Left renal cortex interstitium (tissue), 4 donors: ENCODE data around the gene ISLR2. TPM values are rescaled to one million over a fixed set of nuclear protein-coding genes. Genes with fewer than 3 reads are reported as not detected.
"Not testable (repeated sequence)": the region's sequence is repeated elsewhere in the genome, so short reads cannot be mapped to it uniquely, and the experiment has no call there.

Experiments used
- DNase-seq, 4 donors: peaks; one replicate each; pipeline ENCODE4 v3.0.0-alpha.2; 2013; ENCODE audit warnings: low read depth in 4 of 4, low spot score in 2 of 4, missing footprints in 1 of 4
- polyA plus RNA-seq, 4 donors: library from polyadenylated mRNA; unstranded; fragments of 120-200 nt; gene quantifications; one replicate each; pipeline ENCODE4 v1.2.1, GENCODE V29; 2013; ENCODE audit not compliant: insufficient read length in 4 of 4

Gene ISLR2, protein sequence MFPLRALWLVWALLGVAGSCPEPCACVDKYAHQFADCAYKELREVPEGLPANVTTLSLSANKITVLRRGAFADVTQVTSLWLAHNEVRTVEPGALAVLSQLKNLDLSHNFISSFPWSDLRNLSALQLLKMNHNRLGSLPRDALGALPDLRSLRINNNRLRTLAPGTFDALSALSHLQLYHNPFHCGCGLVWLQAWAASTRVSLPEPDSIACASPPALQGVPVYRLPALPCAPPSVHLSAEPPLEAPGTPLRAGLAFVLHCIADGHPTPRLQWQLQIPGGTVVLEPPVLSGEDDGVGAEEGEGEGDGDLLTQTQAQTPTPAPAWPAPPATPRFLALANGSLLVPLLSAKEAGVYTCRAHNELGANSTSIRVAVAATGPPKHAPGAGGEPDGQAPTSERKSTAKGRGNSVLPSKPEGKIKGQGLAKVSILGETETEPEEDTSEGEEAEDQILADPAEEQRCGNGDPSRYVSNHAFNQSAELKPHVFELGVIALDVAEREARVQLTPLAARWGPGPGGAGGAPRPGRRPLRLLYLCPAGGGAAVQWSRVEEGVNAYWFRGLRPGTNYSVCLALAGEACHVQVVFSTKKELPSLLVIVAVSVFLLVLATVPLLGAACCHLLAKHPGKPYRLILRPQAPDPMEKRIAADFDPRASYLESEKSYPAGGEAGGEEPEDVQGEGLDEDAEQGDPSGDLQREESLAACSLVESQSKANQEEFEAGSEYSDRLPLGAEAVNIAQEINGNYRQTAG
- polyA plus RNA-seq = 1 to 10 TPM in 2 of 4 donors, under 1 TPM in 2; 0.31 to 1.6 (median 1.0) TPM

- no peak for DNase-seq
Measured at GRCh38 chr15:74130155-74130848, at the start of gene ISLR2. Gene ISLR2, plus strand, starts transcription at chr15:74130586. Its CDS starts 2,169 bp downstream, at chr15:74132755.

GRCh38 chr15:74082450-74082849 is 47.9 kb upstream of the ISLR2 start, which contains the start of gene GOLGA6A:
Gene GOLGA6A, minus strand, starts transcription at chr15:74082550. Its CDS starts 41 bp downstream, at chr15:74082509.
- not testable (repeated sequence) for DNase-seq

- DNase-seq = not testable (repeated sequence)
Measured at GRCh38 chr15:74094567-74094966, 35.8 kb upstream of the ISLR2 start.

GRCh38 chr15:74095610-74096009 is 34.8 kb upstream of the ISLR2 start:
- DNase-seq = not testable (repeated sequence)

GRCh38 chr15:74096753-74097474 is 33.5 kb upstream of the ISLR2 start:
- DNase-seq = not testable (repeated sequence)

DNA sequence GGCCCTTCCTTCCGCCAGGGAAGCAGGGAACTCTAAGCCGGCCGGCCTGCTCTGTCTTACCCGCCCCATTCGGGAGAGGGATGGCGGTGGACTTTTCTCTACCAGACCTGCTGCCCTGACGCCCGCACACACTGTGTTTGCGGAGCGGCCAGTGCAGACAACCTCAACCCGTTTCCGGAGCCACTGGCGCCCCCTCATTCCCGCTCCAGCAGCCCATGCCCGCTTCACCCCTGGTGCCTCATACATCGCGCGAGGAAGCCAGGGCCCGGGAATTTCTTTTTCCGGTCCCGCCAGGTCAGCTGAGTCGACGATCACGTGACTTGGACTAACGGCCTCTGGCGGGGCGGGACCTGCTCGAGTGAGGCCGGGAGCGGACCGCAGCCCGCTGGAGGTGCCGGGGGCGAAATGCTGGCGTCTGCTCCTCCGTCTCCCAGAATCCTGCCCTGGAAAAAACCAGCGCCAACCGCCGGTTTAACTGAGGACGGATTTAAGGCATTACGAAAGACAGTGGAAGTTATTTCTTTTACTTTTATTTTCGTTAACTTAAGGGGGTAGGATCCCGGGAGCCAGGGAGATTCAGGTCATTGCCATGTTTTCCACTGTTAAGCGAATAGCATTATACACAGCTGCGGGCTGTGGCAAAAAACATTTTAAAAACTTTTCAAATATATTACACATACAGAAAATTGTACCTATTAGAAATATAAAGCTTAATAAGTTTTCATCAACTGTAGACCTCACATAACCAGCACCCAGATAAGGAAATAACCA is 30.2 kb upstream of the ISLR2 start:
- peak; percentile 65 to 78 (median 70) for DNase-seq

DNA sequence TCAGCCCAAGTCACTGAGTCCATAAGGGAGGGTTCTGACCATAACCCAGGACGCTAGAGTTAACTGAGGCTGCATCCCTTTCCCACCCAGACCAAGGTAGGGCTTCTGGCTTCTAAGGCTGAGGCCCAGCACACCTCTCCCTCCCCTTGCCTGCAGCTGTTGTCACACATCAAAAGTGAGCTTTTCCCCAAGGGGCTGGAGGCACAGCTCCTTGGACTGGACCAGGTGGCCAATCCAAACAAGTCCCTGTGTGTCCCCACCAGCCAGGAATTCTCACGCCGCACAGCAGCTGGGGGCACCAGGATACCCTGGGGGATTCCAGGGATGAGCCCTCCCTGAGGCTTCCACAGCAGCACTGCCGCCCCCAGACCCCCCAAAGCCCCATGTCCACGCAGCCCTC is 22.3 kb upstream of the ISLR2 start:
- no peak for DNase-seq

- DNase-seq = not testable (repeated sequence)
Measured at GRCh38 chr15:74108611-74109010, 21.8 kb upstream of the ISLR2 start.

DNA sequence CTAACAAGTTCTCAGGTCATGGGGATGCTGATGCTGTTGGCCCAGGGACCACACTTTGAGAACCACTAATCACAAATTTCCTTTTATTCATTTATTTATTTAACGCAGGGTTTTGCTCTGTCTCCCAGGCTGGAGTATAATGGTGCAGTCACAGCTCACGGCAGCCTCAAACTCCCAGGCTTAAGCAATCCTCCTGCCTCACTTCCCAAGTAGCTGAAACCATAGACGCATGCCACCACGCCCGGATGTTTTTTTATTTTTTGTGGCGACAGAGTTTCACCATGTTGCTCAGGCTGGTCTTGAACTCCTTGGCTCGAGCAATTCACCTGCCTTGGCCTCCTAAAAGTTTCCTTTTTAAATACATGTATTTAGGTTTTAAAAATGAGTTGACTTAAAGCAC is 20.7 kb upstream of the ISLR2 start:
- DNase-seq = no peak

- no peak for DNase-seq
Measured at GRCh38 chr15:74120426-74120825, 10.0 kb upstream of the ISLR2 start.

GRCh38 chr15:74121039-74121438 is 9.3 kb upstream of the ISLR2 start:
- DNase-seq = no peak

- DNase-seq = no peak
Measured at GRCh38 chr15:74121858-74122257, 8.5 kb upstream of the ISLR2 start.

DNA sequence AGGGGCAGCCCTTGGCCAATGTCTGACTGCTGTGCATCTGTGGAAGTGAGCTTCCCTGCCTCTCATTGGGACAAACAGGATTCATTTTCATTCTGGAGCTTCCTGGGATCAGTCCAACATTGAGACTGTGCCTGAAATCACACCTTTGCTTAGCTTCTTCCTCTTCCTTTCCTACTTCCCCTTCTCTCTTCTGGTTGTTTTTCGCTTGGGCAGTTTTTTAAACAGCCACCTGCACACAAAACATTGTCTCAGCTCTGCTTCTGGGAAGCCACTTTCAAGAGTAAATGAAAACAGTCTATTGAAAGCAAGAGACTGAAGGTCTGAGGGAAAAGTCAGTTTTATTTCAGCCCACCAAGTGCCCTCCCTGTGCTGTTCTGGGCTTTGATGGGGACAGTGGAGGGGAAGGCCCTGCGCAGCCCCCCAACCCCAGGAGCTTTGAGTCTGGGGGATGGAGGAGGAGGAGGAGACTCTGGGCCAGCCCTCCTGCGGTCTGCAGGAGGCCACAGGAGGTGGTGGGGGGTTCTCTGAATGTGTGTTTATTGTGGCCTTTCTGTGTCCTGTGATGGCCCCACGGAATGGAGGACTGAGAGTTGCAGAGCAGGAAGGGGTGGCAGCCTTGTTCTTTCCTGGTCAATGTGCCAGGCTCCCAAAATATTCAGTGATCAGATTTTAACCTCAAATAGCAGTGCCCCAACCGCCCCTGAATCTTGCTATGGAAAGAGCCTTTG is 7.8 kb upstream of the ISLR2 start:
- no peak for DNase-seq

- no peak for DNase-seq
Measured at GRCh38 chr15:74123131-74123429, 7.3 kb upstream of the ISLR2 start.

DNA sequence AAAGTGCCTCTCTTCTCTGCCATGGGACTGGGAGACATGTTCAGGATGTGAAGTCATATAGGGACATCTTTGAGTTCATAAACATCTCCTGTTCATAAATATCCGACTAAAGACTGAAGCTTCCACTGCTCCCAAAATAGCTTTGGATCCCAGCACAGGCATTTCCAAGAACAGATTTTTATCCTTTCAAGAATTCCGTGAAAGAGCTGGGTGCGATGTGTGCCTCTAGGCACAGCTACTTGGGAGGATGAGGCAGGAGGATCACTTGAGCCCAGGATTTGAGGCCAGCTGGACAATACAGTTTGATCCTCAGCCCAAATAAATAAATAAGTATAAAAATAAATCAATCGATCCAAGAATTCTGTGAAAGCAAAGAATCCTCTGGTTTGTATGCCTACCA is 6.7 kb upstream of the ISLR2 start:
- DNase-seq = no peak

GRCh38 chr15:74124196-74124595 is 6.2 kb upstream of the ISLR2 start:
- no peak for DNase-seq

DNA sequence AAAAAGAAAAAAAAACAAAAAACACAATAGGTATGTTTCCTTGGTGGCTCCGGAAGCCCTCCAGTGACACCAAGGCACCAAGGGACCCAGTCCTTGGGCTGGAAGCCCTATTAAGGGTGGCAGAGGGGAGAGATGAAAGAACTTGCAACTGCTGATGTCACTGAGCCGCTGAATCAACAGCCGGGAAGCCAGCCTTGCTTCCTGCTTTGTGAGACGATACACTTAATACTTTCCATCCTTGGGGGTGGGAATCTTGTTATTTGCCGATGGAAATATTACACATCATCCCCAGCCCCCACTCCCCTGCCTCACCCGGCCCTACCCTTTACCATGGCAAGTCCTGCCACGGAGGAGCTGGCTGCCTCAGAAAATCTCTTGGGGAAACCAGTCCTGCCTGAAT is 5.6 kb upstream of the ISLR2 start:
- DNase-seq = no peak

GRCh38 chr15:74127255-74127953 is 3.0 kb upstream of the ISLR2 start:
- DNase-seq = peak in 2 of 4 donors; percentile 73 to 83
